SU-DHL-6 (cell line): ENCODE measurements around the gene PLN.

Source experiments
- H2AFZ ChIP-seq: fragments of 200-600 bp; sonication (generic); 2 replicates; pipeline ENCODE4 v1.6.1; 2014; ENCODE audit warnings: low read depth, mild to moderate bottlenecking, moderate library complexity, mixed read lengths, antibody characterized with exemption, low read length; ENCODE audit not compliant: severe bottlenecking
- H3F3A ChIP-seq: fragments of 200-600 bp; shearing (Covaris generic); 2 replicates; pipeline ENCODE4 v1.6.0; 2016; ENCODE audit warnings: antibody characterized with exemption, mild to moderate bottlenecking; ENCODE audit not compliant: insufficient read depth
- H3K27ac ChIP-seq: fragments of 200-600 bp; sonication (generic); 2 replicates; pipeline ENCODE4 v1.5.1; 2016; ENCODE audit warnings: low read depth, mild to moderate bottlenecking, low read length, moderate library complexity, mixed read lengths
- H3K27me3 ChIP-seq: fragments of 200-600 bp; sonication (generic), shearing (Covaris generic); 2 replicates; pipeline ENCODE4 v1.6.0; 2014; ENCODE audit warnings: mild to moderate bottlenecking, low read length
- H3K36me3 ChIP-seq: fragments of 200-600 bp; sonication (generic); 2 replicates; pipeline ENCODE4 v1.6.1; 2014; ENCODE audit warnings: mild to moderate bottlenecking, low read length, mixed read lengths
- H3K4me2 ChIP-seq: fragments of 300-600, 200-600 bp; shearing (Covaris generic), sonication (generic); 2 replicates; pipeline ENCODE4 v1.6.0; 2014; ENCODE audit warnings: low read length, low read depth, mild to moderate bottlenecking; ENCODE audit not compliant: poor library complexity, severe bottlenecking
- H3K4me3 ChIP-seq: fragments of 200-600 bp; sonication (generic); 2 replicates; pipeline ENCODE4 v1.5.1; 2014; ENCODE audit warnings: antibody characterized with exemption, low read length, mild to moderate bottlenecking, mixed read lengths; ENCODE audit not compliant: insufficient read depth, poor library complexity, severe bottlenecking
- H3K79me2 ChIP-seq: fragments of 200-600 bp; sonication (generic); 2 replicates; pipeline ENCODE4 v1.6.1; 2014; ENCODE audit warnings: mild to moderate bottlenecking, low read length, moderate library complexity; ENCODE audit not compliant: insufficient read depth
- H3K9ac ChIP-seq: fragments of 200-600 bp; sonication (generic); 2 replicates; pipeline ENCODE4 v1.7.0; 2014; ENCODE audit warnings: mild to moderate bottlenecking, low read length
- H3K9me2 ChIP-seq: fragments of 200-600 bp; sonication (generic); replicated peaks from 2 replicates; pipeline ENCODE4 v1.6.1; 2014; ENCODE audit warnings: low read length; ENCODE audit not compliant: insufficient read depth
- H3K9me3 ChIP-seq: fragments of 200-600 bp; sonication (generic); 2 replicates; pipeline ENCODE4 v1.6.1; 2014; ENCODE audit warnings: low read length, mixed read lengths; ENCODE audit not compliant: insufficient read depth
- H4K20me1 ChIP-seq: fragments of 200-600 bp; sonication (generic); 2 replicates; pipeline ENCODE4 v1.6.1; 2014; ENCODE audit warnings: low read depth, mild to moderate bottlenecking, antibody characterized with exemption, low read length, moderate library complexity, mixed read lengths
- EZH2phosphoT487 ChIP-seq: fragments of 200-600 bp; sonication (generic), shearing (Covaris generic); conservative IDR thresholded peaks from 2 replicates; pipeline ENCODE4 v1.6.1; 2018; ENCODE audit warnings: mild to moderate bottlenecking, antibody characterized with exemption, low read length, moderate library complexity, mixed read lengths
- TF ChIP-seq, protein P1 (sequence below): fragments of 200-600 bp; sonication (generic); IDR thresholded peaks from one replicate; pipeline ENCODE4 v1.5.1; 2017; ENCODE audit warnings: antibody characterized with exemption, mild to moderate bottlenecking, low read length, moderate library complexity; ENCODE audit not compliant: insufficient read depth, poor library complexity, severe bottlenecking

The PLN gene

DNA sequence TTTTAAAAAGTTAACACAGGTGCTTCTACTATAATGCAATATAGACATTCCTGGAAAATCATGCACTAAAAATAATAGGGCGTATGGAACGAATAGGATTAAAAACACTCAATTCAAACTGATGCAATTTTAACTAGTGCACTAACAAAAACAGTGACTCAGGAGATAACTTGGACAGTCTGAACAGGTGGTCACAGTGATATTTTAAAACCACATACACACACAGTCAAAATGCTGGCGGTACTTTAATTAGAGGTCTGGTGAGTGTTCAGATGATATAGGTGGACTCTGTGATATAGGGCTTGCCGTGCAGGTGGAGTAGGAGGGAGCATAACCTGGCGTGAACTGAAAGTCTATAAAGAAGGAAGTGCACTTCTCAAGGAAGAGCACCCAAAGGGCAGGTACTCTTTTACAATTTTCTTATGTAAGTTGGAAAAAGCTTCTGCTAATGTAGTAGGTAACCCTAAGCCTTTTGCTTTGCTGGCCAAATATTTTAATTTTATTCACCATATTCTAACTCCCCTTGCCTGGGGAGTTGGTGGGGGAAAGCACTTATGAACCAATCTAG is 41.9 kb upstream of the PLN start:
- no peak overlapping the region for H3K4me2 ChIP-seq

DNA sequence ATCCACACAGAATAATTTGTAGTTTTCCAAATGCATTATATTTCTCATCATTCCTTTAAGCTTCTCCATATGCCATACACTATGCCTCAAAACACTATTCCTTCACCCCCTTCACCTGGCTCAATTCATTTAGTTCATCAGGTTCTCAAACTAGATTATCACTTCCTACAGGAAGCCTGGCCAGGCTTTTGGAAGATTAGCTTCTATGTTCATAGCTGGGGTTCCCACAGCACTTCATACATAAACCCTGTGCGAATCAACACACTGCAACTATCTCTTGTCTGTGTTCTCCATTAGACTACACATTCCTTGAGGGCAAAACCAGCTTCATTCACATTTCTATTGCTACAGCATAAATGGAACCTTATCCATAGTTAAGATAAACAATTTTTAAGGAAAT is 40.5 kb upstream of the PLN start:
- H3K9me2 ChIP-seq, result no peaks in the 10 kb centered on the region
- no peaks in the 10 kb centered on the region for H3K27me3 ChIP-seq
- no peak overlapping the region for H2AFZ ChIP-seq
- H4K20me1 ChIP-seq, result no peaks in the 10 kb centered on the region
- no peaks in the 10 kb centered on the region for H3K9me3 ChIP-seq
- no peak overlapping the region for H3K4me3 ChIP-seq
- no peak overlapping the region for H3K4me2 ChIP-seq
- H3F3A ChIP-seq, result no peaks in the 10 kb centered on the region
- H3K36me3 ChIP-seq, result no peaks in the 10 kb centered on the region
- no peak for TF ChIP-seq EZH2phosphoT487
- TF ChIP-seq, protein P1, sequence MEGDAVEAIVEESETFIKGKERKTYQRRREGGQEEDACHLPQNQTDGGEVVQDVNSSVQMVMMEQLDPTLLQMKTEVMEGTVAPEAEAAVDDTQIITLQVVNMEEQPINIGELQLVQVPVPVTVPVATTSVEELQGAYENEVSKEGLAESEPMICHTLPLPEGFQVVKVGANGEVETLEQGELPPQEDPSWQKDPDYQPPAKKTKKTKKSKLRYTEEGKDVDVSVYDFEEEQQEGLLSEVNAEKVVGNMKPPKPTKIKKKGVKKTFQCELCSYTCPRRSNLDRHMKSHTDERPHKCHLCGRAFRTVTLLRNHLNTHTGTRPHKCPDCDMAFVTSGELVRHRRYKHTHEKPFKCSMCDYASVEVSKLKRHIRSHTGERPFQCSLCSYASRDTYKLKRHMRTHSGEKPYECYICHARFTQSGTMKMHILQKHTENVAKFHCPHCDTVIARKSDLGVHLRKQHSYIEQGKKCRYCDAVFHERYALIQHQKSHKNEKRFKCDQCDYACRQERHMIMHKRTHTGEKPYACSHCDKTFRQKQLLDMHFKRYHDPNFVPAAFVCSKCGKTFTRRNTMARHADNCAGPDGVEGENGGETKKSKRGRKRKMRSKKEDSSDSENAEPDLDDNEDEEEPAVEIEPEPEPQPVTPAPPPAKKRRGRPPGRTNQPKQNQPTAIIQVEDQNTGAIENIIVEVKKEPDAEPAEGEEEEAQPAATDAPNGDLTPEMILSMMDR, result no peak
- no peak overlapping the region for H3K9ac ChIP-seq
- no peaks in the 10 kb centered on the region for H3K79me2 ChIP-seq
- H3K27ac ChIP-seq, result no peak overlapping the region

More for the DNA sequence above, 41.9 kb upstream of the PLN start:
- H3F3A ChIP-seq, result no peaks in the 10 kb centered on the region
- no peaks in the 10 kb centered on the region for H4K20me1 ChIP-seq
- no peaks in the 10 kb centered on the region for H3K27me3 ChIP-seq
- H3K9ac ChIP-seq, result no peak overlapping the region
- H2AFZ ChIP-seq, result no peak overlapping the region
- no peak overlapping the region for H3K4me3 ChIP-seq
- TF ChIP-seq, protein P1, result no peak
- no peak for TF ChIP-seq EZH2phosphoT487
- no peaks in the 10 kb centered on the region for H3K9me3 ChIP-seq
- H3K79me2 ChIP-seq, result no peaks in the 10 kb centered on the region
- no peaks in the 10 kb centered on the region for H3K9me2 ChIP-seq
- H3K36me3 ChIP-seq, result no peaks in the 10 kb centered on the region
- H3K27ac ChIP-seq, result no peak overlapping the region

DNA sequence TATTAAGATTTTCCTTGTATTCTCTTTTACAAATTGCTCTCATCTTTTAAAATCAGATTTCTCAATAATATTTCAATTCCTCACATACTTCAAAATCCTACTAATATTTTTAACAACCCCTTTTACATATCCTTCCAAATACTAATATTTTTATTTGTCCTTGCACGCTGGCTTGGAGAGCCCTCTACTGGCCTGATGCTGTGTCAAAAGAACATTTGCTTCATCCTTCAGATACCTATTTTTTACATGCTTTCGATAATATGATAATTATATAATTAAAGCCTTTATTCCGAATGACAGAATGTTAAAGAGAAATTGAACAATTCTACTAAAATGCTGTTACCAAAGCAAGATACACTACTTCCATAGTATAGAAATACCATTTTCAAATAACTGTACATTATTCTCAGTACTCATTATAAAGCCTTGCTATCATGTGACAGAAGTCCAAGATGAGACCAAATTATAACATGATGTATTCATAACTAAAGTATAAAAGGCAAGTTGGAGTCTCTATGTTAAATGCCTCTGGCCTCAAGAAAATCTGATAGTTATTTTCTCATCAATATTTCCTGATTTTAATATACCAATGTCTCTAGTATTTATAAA is 39.0 kb upstream of the PLN start:
- TF ChIP-seq, protein P1, result peak; percentile 86
- TF ChIP-seq EZH2phosphoT487, result no peak
- no peak overlapping the region for H2AFZ ChIP-seq
- no peak overlapping the region for H3K4me3 ChIP-seq
- no peaks in the 10 kb centered on the region for H3F3A ChIP-seq
- no peak overlapping the region for H3K9ac ChIP-seq
- H4K20me1 ChIP-seq, result no peaks in the 10 kb centered on the region
- no peak overlapping the region for H3K27ac ChIP-seq
- no peaks in the 10 kb centered on the region for H3K9me3 ChIP-seq
- H3K36me3 ChIP-seq, result no peaks in the 10 kb centered on the region
- H3K9me2 ChIP-seq, result no peaks in the 10 kb centered on the region
- no peaks in the 10 kb centered on the region for H3K27me3 ChIP-seq
- H3K79me2 ChIP-seq, result no peaks in the 10 kb centered on the region
- no peak overlapping the region for H3K4me2 ChIP-seq
